ENCODE data around the gene IQCH. TPM values are rescaled to one million over a fixed set of nuclear protein-coding genes. Genes with fewer than 3 reads are reported as not detected.

The IQCH gene
- total and polyA plus RNA-seq, 2 experiments from 2014 or later: 1.7 to 4.6 TPM

DNA sequence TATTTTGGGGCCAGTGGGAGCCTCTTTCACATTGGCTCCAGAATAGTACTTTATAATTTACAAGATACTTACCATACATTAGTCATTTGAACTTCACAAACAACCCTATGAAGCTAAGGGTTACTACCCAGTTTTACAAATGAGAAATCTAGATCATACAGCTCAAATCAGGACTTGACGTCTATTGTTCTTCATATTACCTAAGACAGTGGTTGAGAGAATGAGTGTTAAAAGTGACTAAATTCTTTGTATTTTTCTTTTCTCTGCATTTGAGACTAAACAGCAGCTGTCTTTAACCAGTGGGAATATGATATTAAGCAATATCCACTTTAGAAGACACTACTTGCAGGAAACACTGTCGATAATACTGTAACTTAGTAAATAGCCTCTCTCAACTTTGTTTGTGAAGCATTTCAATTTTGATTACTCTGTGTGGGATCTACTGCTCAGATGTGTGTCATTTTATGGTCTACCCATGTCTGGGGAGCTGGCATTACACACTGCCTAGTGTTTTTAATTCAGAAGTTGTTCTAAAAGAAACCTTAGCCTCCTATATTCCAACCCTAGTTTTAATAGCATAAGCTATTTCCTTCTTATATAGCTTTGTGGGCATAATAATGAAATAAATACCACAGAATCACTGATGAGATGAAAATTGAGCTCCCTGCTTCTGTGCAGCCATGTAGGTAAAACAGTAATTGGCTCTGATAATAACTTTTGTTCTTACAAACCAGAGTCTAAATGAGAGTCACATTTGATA lies 45.9 kb downstream of the IQCH start:
- Histone ChIP-seq H3K79me2 (replicated peaks; ENCODE audit: insufficient read depth) (no peaks in the 10 kb centered on the region), H3K27ac (ENCODE audit: low read depth) (no peak overlapping the region), H3K4me1 (ENCODE audit: insufficient read depth) (peaks cover 8% of the 10 kb centered on the region), H3K9me2 (ENCODE audit: insufficient read depth) (no peaks in the 10 kb centered on the region), H3F3A (replicated peaks; ENCODE audit: low read depth) (no peaks in the 10 kb centered on the region), H3K36me3 (ENCODE audit: insufficient read depth) (no peaks in the 10 kb centered on the region), H3K4me3 (no peak overlapping the region), H3K4me2 (no peak overlapping the region), H3K27me3 (ENCODE audit: insufficient read depth) (no peaks in the 10 kb centered on the region), H2AFZ (no peak overlapping the region), H4K20me1 (replicated peaks; ENCODE audit: insufficient read depth) (no peaks in the 10 kb centered on the region)
- no peak overlapping the region for H3K4me3 Mint-ChIP-seq
- H3K36me3 Mint-ChIP-seq (ENCODE audit: low read depth): no peaks in the 10 kb centered on the region
- no peak overlapping the region for H3K27ac Mint-ChIP-seq
- ATAC-seq (no peak), DNase-seq (ENCODE audit: low spot score) (no peak)
- H3K4me1 Mint-ChIP-seq: peaks cover 10% of the 10 kb centered on the region
- TF ChIP-seq ZNF462 (CRISPR knock-in tag; IDR thresholded peaks at IDR 0.05) (no peak), STAT1 (IDR thresholded peaks at IDR 0.05; ENCODE audit: unreplicated experiment) (no peak), POLR2AphosphoS5 (IDR thresholded peaks at IDR 0.05; ENCODE audit: low read depth) (no peak), JUNB (IDR thresholded peaks at IDR 0.05; ENCODE audit: unreplicated experiment) (no peak), EZH2phosphoT487 (IDR thresholded peaks at IDR 0.05; ENCODE audit: unreplicated experiment) (no peak), CREB1 (CRISPR knock-in tag; IDR thresholded peaks at IDR 0.05; ENCODE audit: low read depth) (no peak), EZH2 (IDR thresholded peaks at IDR 0.05; ENCODE audit: low read depth, unreplicated experiment) (no peak), ETS1 (IDR thresholded peaks at IDR 0.05) (no peak), ZNF331 (CRISPR knock-in tag; IDR thresholded peaks at IDR 0.05; ENCODE audit: low read depth) (no peak), CTCF (conservative IDR thresholded peaks at IDR 0.05; ENCODE audit: low read depth in 2 of 2) (no peak), ZNF114 (CRISPR knock-in tag; IDR thresholded peaks at IDR 0.05) (no peak), NANOG (IDR thresholded peaks at IDR 0.05; ENCODE audit: borderline replicate concordance) (no peak)
- TF ChIP-seq, protein P1, sequence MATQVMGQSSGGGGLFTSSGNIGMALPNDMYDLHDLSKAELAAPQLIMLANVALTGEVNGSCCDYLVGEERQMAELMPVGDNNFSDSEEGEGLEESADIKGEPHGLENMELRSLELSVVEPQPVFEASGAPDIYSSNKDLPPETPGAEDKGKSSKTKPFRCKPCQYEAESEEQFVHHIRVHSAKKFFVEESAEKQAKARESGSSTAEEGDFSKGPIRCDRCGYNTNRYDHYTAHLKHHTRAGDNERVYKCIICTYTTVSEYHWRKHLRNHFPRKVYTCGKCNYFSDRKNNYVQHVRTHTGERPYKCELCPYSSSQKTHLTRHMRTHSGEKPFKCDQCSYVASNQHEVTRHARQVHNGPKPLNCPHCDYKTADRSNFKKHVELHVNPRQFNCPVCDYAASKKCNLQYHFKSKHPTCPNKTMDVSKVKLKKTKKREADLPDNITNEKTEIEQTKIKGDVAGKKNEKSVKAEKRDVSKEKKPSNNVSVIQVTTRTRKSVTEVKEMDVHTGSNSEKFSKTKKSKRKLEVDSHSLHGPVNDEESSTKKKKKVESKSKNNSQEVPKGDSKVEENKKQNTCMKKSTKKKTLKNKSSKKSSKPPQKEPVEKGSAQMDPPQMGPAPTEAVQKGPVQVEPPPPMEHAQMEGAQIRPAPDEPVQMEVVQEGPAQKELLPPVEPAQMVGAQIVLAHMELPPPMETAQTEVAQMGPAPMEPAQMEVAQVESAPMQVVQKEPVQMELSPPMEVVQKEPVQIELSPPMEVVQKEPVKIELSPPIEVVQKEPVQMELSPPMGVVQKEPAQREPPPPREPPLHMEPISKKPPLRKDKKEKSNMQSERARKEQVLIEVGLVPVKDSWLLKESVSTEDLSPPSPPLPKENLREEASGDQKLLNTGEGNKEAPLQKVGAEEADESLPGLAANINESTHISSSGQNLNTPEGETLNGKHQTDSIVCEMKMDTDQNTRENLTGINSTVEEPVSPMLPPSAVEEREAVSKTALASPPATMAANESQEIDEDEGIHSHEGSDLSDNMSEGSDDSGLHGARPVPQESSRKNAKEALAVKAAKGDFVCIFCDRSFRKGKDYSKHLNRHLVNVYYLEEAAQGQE (IDR thresholded peaks at IDR 0.05; ENCODE audit: unreplicated experiment): no peak
- H3K9me3 Mint-ChIP-seq: no peaks in the 10 kb centered on the region
- H3K27me3 Mint-ChIP-seq (ENCODE audit: insufficient read depth, low read depth, poor library complexity): no peaks in the 10 kb centered on the region
